Measurements from ENCODE around the gene CLRN3. TPM values are rescaled to one million over a fixed set of nuclear protein-coding genes. Genes with fewer than 3 reads are reported as not detected.

CLRN3 gene
- total RNA-seq, 1 donor from 2014 or later = 3.2 TPM

- H3K4me3 Mint-ChIP-seq (ENCODE audit: low read depth) = no peak overlapping the region
- no peaks in the 10 kb centered on the region for H3K27me3 Mint-ChIP-seq
- no peak for TF ChIP-seq CTCF (IDR thresholded peaks at IDR 0.05; ENCODE audit: unreplicated experiment)
- DNase-seq (ENCODE audit: low spot score, unreplicated experiment) = no peak
- H3K27ac Mint-ChIP-seq = no peak overlapping the region
- H3K36me3 Mint-ChIP-seq (ENCODE audit: insufficient read depth) = no peaks in the 10 kb centered on the region
- H3K9me3 Mint-ChIP-seq (ENCODE audit: low read depth) = peaks cover 14% of the 10 kb centered on the region
- H3K4me1 Mint-ChIP-seq (ENCODE audit: low read depth) = no peaks in the 10 kb centered on the region
Observed at GRCh38 chr10:127866276-127867013, 26.3 kb downstream of the CLRN3 start.

- no peak overlapping the region for H3K27ac Mint-ChIP-seq
- H3K36me3 Mint-ChIP-seq (ENCODE audit: insufficient read depth) = no peaks in the 10 kb centered on the region
- TF ChIP-seq CTCF (IDR thresholded peaks at IDR 0.05; ENCODE audit: unreplicated experiment) = no peak
Observed at GRCh38 chr10:127863231-127863825, 29.4 kb downstream of the CLRN3 start.

GRCh38 chr10:127860592-127860991 lies 32.1 kb downstream of the CLRN3 start:
- Mint-ChIP-seq H3K4me3 (ENCODE audit: low read depth) (no peak overlapping the region), H3K36me3 (ENCODE audit: insufficient read depth) (no peaks in the 10 kb centered on the region), H3K27me3 (peaks cover 3% of the 10 kb centered on the region), H3K4me1 (ENCODE audit: low read depth) (no peaks in the 10 kb centered on the region), H3K27ac (no peak overlapping the region), H3K9me3 (ENCODE audit: low read depth) (peaks cover 11% of the 10 kb centered on the region)
- no peak for DNase-seq (ENCODE audit: low spot score, unreplicated experiment)
- no peak for TF ChIP-seq CTCF (IDR thresholded peaks at IDR 0.05; ENCODE audit: unreplicated experiment)

More at GRCh38 chr10:127863231-127863825, 29.4 kb downstream of the CLRN3 start:
- Mint-ChIP-seq H3K4me3 (ENCODE audit: low read depth) (no peak overlapping the region), H3K4me1 (ENCODE audit: low read depth) (no peaks in the 10 kb centered on the region), H3K27me3 (no peaks in the 10 kb centered on the region), H3K9me3 (ENCODE audit: low read depth) (peaks cover 11% of the 10 kb centered on the region)
- DNase-seq (ENCODE audit: low spot score, unreplicated experiment) = no peak

GRCh38 chr10:127855976-127856375 lies 36.8 kb downstream of the CLRN3 start:
- Mint-ChIP-seq H3K4me1 (ENCODE audit: low read depth) (no peaks in the 10 kb centered on the region), H3K9me3 (ENCODE audit: low read depth) (no peaks in the 10 kb centered on the region)
- no peak for DNase-seq (ENCODE audit: low spot score, unreplicated experiment)

GRCh38 chr10:127855591-127855881 lies 37.2 kb downstream of the CLRN3 start:
- H3K27ac Mint-ChIP-seq = no peak overlapping the region
- no peaks in the 10 kb centered on the region for H3K36me3 Mint-ChIP-seq (ENCODE audit: insufficient read depth)
- no peak overlapping the region for H3K4me3 Mint-ChIP-seq (ENCODE audit: low read depth)
- TF ChIP-seq CTCF (IDR thresholded peaks at IDR 0.05; ENCODE audit: unreplicated experiment) = no peak
- no peak for DNase-seq (ENCODE audit: low spot score, unreplicated experiment)
- H3K4me1 Mint-ChIP-seq (ENCODE audit: low read depth) = no peaks in the 10 kb centered on the region
- H3K27me3 Mint-ChIP-seq = peaks cover 24% of the 10 kb centered on the region
- H3K9me3 Mint-ChIP-seq (ENCODE audit: low read depth) = no peaks in the 10 kb centered on the region

More at GRCh38 chr10:127855976-127856375, 36.8 kb downstream of the CLRN3 start:
- no peak overlapping the region for H3K4me3 Mint-ChIP-seq (ENCODE audit: low read depth)
- H3K36me3 Mint-ChIP-seq (ENCODE audit: insufficient read depth) = no peaks in the 10 kb centered on the region
- TF ChIP-seq CTCF (IDR thresholded peaks at IDR 0.05; ENCODE audit: unreplicated experiment) = no peak
- peaks cover 19% of the 10 kb centered on the region for H3K27me3 Mint-ChIP-seq
- H3K27ac Mint-ChIP-seq = no peak overlapping the region
